ENCODE data around the gene SGK2.

The SGK2 gene

DNA sequence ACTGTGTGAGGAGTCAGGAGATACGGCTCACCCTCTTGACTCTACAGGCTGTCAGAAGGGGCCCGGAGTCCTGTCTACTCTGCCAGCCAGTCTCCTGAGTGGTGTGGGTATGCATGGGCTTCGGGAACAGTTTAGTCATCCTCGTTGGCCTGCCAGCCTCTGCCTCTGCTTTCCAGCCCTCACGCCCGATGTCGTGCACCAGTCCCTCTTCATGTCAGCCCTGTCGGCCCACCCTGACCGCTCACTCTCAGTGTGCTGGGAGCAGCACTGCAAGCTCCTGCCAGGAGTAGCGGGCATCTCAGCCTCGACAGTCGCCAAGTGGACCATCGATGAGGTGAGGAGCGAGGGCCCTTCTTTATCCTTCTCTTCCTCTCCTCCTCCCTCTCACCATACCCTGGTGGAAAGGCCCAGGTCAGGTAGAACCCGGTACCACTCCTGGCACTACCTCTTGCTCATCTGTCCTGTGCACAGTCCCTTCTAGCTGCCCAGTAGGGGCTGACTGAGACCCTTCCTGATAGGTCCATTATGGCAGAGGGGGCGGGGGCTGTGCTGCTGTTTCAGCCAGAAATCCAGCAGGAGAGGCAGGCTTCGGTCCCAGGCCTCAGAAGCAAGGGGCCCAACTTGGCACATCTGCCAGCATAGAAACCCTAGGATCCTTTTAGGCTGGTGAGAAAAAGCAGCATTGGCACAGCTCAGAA lies 18.7 kb upstream of the SGK2 start:
- no peak overlapping the region for H3K4me3 ChIP-seq (ENCODE audit: low read depth, low read length)
- no peak for DNase-seq (ENCODE audit: low read depth)
- in situ Hi-C loops (cut with HindIII; ENCODE audit: low sequenced_read_pairs): no loop called here
- TF ChIP-seq, protein P1, sequence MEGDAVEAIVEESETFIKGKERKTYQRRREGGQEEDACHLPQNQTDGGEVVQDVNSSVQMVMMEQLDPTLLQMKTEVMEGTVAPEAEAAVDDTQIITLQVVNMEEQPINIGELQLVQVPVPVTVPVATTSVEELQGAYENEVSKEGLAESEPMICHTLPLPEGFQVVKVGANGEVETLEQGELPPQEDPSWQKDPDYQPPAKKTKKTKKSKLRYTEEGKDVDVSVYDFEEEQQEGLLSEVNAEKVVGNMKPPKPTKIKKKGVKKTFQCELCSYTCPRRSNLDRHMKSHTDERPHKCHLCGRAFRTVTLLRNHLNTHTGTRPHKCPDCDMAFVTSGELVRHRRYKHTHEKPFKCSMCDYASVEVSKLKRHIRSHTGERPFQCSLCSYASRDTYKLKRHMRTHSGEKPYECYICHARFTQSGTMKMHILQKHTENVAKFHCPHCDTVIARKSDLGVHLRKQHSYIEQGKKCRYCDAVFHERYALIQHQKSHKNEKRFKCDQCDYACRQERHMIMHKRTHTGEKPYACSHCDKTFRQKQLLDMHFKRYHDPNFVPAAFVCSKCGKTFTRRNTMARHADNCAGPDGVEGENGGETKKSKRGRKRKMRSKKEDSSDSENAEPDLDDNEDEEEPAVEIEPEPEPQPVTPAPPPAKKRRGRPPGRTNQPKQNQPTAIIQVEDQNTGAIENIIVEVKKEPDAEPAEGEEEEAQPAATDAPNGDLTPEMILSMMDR (IDR thresholded peaks at IDR 0.05; ENCODE audit: low read depth, low read length, missing control alignments): no peak

DNA sequence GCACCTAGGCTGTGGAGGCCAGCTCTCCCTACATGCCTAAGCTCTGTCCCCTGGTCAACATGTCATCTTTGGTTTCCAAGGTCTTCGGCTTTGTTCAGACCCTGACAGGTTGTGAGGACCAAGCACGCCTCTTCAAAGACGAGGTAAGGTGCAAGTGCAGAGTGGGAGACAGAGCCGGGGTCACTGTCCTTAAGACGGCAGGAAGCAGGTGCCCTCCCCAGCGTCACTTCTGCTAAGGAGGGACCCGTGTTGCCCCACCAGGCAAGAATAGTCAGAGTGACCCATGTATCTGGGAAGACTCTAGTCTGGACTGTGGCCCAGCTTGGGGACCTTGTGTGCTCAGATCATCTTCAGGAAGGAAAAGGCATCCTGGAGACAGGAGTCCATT lies 18.2 kb upstream of the SGK2 start:
- DNase-seq (ENCODE audit: low read depth): no peak
- in situ Hi-C loops (cut with HindIII; ENCODE audit: low sequenced_read_pairs): no loop called here
- H3K4me3 ChIP-seq (ENCODE audit: low read depth, low read length): no peak overlapping the region
- TF ChIP-seq, protein P1 (IDR thresholded peaks at IDR 0.05; ENCODE audit: low read depth, low read length, missing control alignments): no peak

DNA sequence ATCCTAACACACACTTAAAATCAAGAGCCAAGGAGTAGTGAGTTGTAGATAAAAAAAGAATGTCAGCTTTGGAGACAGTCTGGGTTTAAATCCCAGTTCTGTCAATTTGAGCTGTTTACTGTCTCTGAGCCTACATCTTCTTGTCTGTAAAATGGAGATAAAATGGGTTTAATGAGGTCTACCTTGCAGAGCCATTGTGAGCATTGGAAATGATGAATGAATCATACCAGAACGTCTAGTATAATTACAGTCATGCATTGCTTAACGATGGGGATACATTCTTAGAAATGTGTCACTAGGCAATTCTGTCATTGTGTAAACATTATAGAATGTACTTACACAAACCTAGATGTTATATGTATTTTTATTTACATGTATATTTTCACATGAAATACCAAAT lies 17.6 kb upstream of the SGK2 start:
- TF ChIP-seq, protein P1 (IDR thresholded peaks at IDR 0.05; ENCODE audit: low read depth, low read length, missing control alignments): no peak
- no peak for DNase-seq (ENCODE audit: low read depth)
- no peak overlapping the region for H3K4me3 ChIP-seq (ENCODE audit: low read depth, low read length)
- in situ Hi-C loops (cut with HindIII; ENCODE audit: low sequenced_read_pairs): no loop called here

DNA sequence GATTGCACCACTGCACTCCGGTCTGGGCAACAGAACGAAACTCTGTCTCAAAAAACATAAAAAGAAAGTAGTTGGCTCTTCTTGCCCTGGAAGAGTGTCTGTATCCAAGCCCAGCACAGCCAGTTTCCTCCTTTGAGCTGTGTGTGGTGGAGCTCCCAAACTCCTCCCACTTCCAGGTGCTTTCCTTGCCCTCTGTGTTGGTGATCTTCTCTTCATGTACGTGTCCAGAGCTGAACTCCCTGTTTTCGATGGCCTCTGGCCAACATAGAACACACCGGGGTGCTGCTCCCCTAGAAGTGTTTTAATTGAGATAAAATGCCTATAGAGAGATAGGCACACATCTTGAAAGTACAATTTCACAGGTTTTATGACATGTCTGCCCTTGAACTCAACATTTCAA lies 16.7 kb upstream of the SGK2 start:
- in situ Hi-C loops (cut with HindIII; ENCODE audit: low sequenced_read_pairs): no loop called here
- no peak for DNase-seq (ENCODE audit: low read depth)

DNA sequence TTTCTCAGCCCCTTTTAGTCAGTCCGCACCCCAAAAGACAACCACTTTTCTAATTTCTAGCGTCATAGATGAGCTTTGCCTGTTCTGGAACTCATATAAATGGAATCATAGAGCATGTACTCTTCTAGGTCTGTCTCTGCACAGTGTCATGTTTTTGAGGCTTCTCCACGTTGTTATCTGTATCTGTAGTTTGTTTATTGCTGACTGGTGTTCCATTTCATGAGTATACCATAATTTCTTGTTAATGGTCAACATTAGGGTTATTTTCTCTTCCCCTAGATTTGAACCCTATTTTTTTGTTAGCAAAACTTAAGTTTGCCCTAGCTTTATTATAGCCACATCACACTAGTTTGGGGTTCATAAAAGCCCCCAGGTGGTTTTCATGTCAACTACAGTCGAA lies 16.2 kb upstream of the SGK2 start:
- DNase-seq (ENCODE audit: low read depth): no peak
- H3K4me3 ChIP-seq (ENCODE audit: low read depth, low read length): no peak overlapping the region
- in situ Hi-C loops (cut with HindIII; ENCODE audit: low sequenced_read_pairs): no loop called here
- TF ChIP-seq, protein P1 (IDR thresholded peaks at IDR 0.05; ENCODE audit: low read depth, low read length, missing control alignments): no peak

More for the DNA sequence above, 16.7 kb upstream of the SGK2 start:
- no peak overlapping the region for H3K4me3 ChIP-seq (ENCODE audit: low read depth, low read length)
- TF ChIP-seq, protein P1 (IDR thresholded peaks at IDR 0.05; ENCODE audit: low read depth, low read length, missing control alignments): no peak

DNA sequence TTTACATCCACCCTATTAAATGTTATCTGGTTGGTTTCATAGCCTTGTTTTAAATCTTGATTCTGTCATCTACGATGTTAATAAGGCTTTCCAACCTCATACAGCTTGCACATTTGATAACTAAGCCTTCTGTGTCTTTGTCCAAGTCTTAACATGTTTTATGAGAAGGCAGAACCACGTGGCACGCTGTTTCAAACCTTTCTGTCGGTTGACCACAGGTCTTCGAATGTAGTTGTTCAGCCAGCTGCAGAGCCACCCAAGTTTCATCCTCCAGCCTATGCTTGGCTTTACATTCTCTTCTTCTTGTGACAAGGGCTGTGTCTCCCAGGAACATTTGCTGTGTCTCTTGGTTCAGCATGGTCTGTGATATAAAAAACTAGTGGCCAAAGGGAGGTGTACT lies 15.7 kb upstream of the SGK2 start:
- DNase-seq (ENCODE audit: low read depth): no peak
- in situ Hi-C loops (cut with HindIII; ENCODE audit: low sequenced_read_pairs): no loop called here
- H3K4me3 ChIP-seq (ENCODE audit: low read depth, low read length): no peak overlapping the region
- TF ChIP-seq, protein P1 (IDR thresholded peaks at IDR 0.05; ENCODE audit: low read depth, low read length, missing control alignments): no peak

Measured in astrocyte of the cerebellum (primary cell).